OCI-LY1 (cell line): Measurements from ENCODE around the gene DGKA.

ENCODE experiments used
- H2AFZ ChIP-seq: fragments of 200-600 bp; sonication (generic), shearing (Covaris generic); 2 replicates; pipeline ENCODE4 v1.6.0; 2014; ENCODE audit warnings: antibody characterized with exemption, mild to moderate bottlenecking, low read length
- H3F3A ChIP-seq: fragments of 200-600 bp; sonication (generic), shearing (Covaris generic); 2 replicates; pipeline ENCODE4 v1.6.0; 2014; ENCODE audit warnings: mild to moderate bottlenecking, antibody characterized with exemption, low read length, moderate library complexity; ENCODE audit not compliant: insufficient read depth
- H3K27ac ChIP-seq: fragments of 200-600 bp; sonication (generic); 2 replicates; pipeline ENCODE4 v1.5.1; 2014; ENCODE audit warnings: low read length, mixed run types, mild to moderate bottlenecking, low read depth; ENCODE audit not compliant: poor library complexity, severe bottlenecking
- H3K27me3 ChIP-seq: fragments of 200-600 bp; sonication (generic); 2 replicates; pipeline ENCODE4 v1.6.0; 2014; ENCODE audit warnings: antibody characterized with exemption, mild to moderate bottlenecking, low read length, moderate library complexity; ENCODE audit not compliant: insufficient read depth
- H3K36me3 ChIP-seq: fragments of 200-600 bp; sonication (generic); 2 replicates; pipeline ENCODE4 v1.6.1; 2014; ENCODE audit warnings: mild to moderate bottlenecking, antibody characterized with exemption, low read length, moderate library complexity, mixed read lengths; ENCODE audit not compliant: insufficient read depth
- H3K4me1 ChIP-seq: fragments of 200-600 bp; sonication (generic); 2 replicates; pipeline ENCODE4 v1.5.1; 2014; ENCODE audit warnings: mild to moderate bottlenecking, low read length, moderate library complexity; ENCODE audit not compliant: insufficient read depth, severe bottlenecking
- H3K4me2 ChIP-seq: fragments of 200-600 bp; sonication (generic), shearing (Covaris generic); 2 replicates; pipeline ENCODE4 v1.6.1; 2014; ENCODE audit warnings: low read length
- H3K4me3 ChIP-seq: fragments of 200-600 bp; sonication (generic); 2 replicates; pipeline ENCODE4 v1.5.1; 2014; ENCODE audit warnings: low read length, low read depth, mild to moderate bottlenecking, mixed read lengths; ENCODE audit not compliant: poor library complexity, severe bottlenecking
- H3K79me2 ChIP-seq: fragments of 200-600 bp; shearing (Covaris generic); 2 replicates; pipeline ENCODE4 v1.6.1; 2016; ENCODE audit warnings: mixed run types, low read length, mixed read lengths; ENCODE audit not compliant: insufficient read depth
- H3K9ac ChIP-seq: fragments of 200-600 bp; sonication (generic), shearing (Covaris generic); 2 replicates; pipeline ENCODE4 v1.6.1; 2014; ENCODE audit warnings: mild to moderate bottlenecking, low read length, mixed read lengths
- H3K9me2 ChIP-seq: fragments of 200-600 bp; sonication (generic), shearing (Covaris generic); 2 replicates; pipeline ENCODE4 v1.6.1; 2014; ENCODE audit warnings: low read depth, mild to moderate bottlenecking, low read length, mixed read lengths
- H3K9me3 ChIP-seq: fragments of 200-600 bp; shearing (Covaris generic); 2 replicates; pipeline ENCODE4 v1.6.1; 2014; ENCODE audit warnings: low read length, mixed read lengths
- H4K20me1 ChIP-seq: fragments of 200-600 bp; sonication (generic), shearing (Covaris generic); 2 replicates; pipeline ENCODE4 v1.6.0; 2016; ENCODE audit warnings: mild to moderate bottlenecking, low read length; ENCODE audit not compliant: insufficient read depth
- CTCF ChIP-seq: fragments of 200-600 bp; sonication (generic), shearing (Covaris generic); IDR thresholded peaks from 2 replicates; pipeline ENCODE4 v1.5.1; 2017; ENCODE audit warnings: mild to moderate bottlenecking, antibody characterized with exemption, low read length, moderate library complexity, mixed read lengths
- EZH2 ChIP-seq: fragments of 200-600 bp; sonication (generic), shearing (Covaris generic); IDR thresholded peaks from 2 replicates; pipeline ENCODE4 v1.8.0; 2017; ENCODE audit warnings: borderline replicate concordance, mixed run types, mild to moderate bottlenecking, antibody characterized with exemption, low read length, moderate library complexity, mixed read lengths

The DGKA gene

DNA sequence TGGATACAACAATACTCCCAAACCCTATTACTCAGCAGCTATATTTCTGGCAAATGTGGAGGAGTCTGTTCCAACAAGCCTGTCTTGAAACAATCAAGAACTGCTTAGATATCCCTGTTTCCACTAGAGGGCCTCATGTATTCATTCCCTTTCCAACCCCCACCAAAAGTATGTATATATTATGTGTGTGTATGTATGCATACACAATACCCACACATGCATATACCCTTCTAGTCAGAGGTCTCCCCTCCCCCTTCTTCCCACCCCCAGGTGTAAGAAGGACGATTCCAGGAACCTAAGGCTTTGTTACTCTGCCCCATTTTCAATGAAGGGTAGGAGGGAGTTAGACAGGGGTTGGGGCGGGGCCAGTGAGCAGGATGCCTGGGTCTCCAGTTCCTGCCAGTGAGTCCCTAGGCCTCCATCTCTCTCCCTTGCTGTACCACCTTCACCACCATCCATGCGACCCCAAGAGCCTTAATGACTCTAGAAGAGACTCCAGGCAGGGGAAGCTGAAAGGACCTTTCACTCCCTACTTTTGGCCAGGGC lies at the start of gene DGKA:
Gene DGKA (plus strand): TSS at position 392 of the 546 bp plus-strand sequence. CDS start 5,342 bp downstream, outside the sequence.
- peaks cover 6% of the 10 kb centered on the region for H3F3A ChIP-seq
- peak within 1 kb of the TSS; percentile 99 for H3K9ac ChIP-seq
- peak within 1 kb of the TSS; percentile 95 for H3K4me3 ChIP-seq
- peak within 1 kb of the TSS; percentile 93 for H3K4me2 ChIP-seq
- H3K4me1 ChIP-seq, result peaks cover 59% of the 10 kb centered on the region
- H3K79me2 ChIP-seq, result peaks cover 32% of the 10 kb centered on the region
- no peak within 1 kb of the TSS for H2AFZ ChIP-seq
- peaks cover 36% of the 10 kb centered on the region; the same call in 1 of the 2 replicates for H3K36me3 ChIP-seq
- H3K27ac ChIP-seq, result peak within 1 kb of the TSS; percentile 100
- H3K27me3 ChIP-seq, result no peaks in the 10 kb centered on the region
- H3K9me3 ChIP-seq, result no peaks in the 10 kb centered on the region
- no peaks in the 10 kb centered on the region for H3K9me2 ChIP-seq
- H4K20me1 ChIP-seq, result no peaks in the 10 kb centered on the region
- TF ChIP-seq EZH2 (no peak), CTCF (peak; percentile 80)

- H3F3A ChIP-seq, result no peaks in the 10 kb centered on the region
- no peaks in the 10 kb centered on the region for H3K27me3 ChIP-seq
- H4K20me1 ChIP-seq, result no peaks in the 10 kb centered on the region
- H2AFZ ChIP-seq, result no peak overlapping the region
- no peak overlapping the region for H3K4me3 ChIP-seq
- no peak overlapping the region for H3K4me2 ChIP-seq
- no peaks in the 10 kb centered on the region for H3K4me1 ChIP-seq
- no peak for TF ChIP-seq EZH2
- no peak for TF ChIP-seq CTCF
- no peaks in the 10 kb centered on the region for H3K9me2 ChIP-seq
- no peaks in the 10 kb centered on the region for H3K9me3 ChIP-seq
- H3K36me3 ChIP-seq, result no peaks in the 10 kb centered on the region
- H3K79me2 ChIP-seq, result no peaks in the 10 kb centered on the region
- no peak overlapping the region for H3K9ac ChIP-seq
- no peak overlapping the region for H3K27ac ChIP-seq
Measured at GRCh38 chr12:55885113-55885512, 45.8 kb upstream of the DGKA start.

- Histone ChIP-seq H3K27me3 (no peaks in the 10 kb centered on the region), H4K20me1 (no peaks in the 10 kb centered on the region), H3K27ac (no peak overlapping the region), H3K4me3 (no peak overlapping the region), H3K36me3 (no peaks in the 10 kb centered on the region), H2AFZ (no peak overlapping the region), H3F3A (no peaks in the 10 kb centered on the region), H3K4me1 (no peaks in the 10 kb centered on the region), H3K79me2 (no peaks in the 10 kb centered on the region), H3K9me2 (no peaks in the 10 kb centered on the region), H3K4me2 (no peak overlapping the region), H3K9ac (no peak overlapping the region), H3K9me3 (no peaks in the 10 kb centered on the region)
- TF ChIP-seq CTCF, result no peak
Measured at GRCh38 chr12:55891310-55891709, 39.7 kb upstream of the DGKA start.
